Fibroblast of skin of abdomen (primary cell): ENCODE results near the gene NANP.

Experiments used
- DNase-seq: peaks from one replicate; pipeline ENCODE4 v3.0.0-alpha.2; 2013

NANP gene

GRCh38 chr20:25571240-25571639, 52.6 kb downstream of the NANP start:
- DNase-seq = no peak

DNA sequence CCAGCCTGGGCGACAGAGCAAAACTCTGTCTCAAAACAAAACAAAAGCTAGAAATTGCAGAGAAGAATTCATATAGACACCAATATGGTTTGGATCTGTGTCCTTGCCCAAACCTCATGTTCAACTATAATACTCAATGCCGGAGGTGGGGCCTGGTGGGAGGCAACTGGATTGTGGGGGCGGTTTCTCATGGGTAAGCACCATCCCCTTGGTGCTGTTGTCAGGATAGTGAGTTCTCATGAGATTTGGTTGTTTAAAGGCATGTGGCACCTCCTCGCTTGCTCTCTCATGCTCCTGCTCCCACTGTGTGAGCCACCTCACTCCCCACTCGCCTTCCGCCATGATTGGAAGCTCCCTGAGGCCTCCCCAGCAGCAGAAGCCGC, 53.7 kb downstream of the NANP start:
- no peak for DNase-seq

- DNase-seq = no peak
These were observed 56.5 kb downstream of the NANP start for GRCh38 chr20:25567286-25567685.

GRCh38 chr20:25566821-25567220, 57.0 kb downstream of the NANP start:
- DNase-seq = no peak

DNA sequence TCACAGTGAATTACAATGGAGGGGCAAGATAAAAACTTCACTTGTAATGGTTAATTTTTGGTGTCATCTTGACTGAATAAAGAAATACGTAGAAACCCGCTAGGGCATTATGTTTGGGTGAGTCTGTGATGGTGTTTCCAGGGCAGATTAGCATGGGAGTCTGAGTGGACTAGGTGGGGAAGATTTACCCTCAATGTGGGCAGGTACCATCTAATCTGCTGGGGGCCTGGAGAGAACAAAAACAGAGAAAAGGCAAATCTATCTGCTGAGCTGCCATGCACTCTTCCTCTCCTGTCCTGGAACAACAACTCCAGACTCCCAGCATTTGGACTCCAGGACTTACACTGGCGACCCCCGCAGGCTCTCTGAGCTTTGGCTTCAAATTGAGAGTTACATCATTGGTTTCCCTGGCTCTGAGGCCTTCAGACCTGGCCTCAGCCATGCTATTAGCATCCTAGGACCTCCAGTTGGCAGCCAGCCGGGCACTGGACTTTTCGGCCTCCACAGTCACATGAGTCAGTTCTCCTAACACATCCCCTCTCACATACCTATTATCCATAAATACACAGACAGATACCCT, 58.1 kb downstream of the NANP start:
- no peak for DNase-seq

DNA sequence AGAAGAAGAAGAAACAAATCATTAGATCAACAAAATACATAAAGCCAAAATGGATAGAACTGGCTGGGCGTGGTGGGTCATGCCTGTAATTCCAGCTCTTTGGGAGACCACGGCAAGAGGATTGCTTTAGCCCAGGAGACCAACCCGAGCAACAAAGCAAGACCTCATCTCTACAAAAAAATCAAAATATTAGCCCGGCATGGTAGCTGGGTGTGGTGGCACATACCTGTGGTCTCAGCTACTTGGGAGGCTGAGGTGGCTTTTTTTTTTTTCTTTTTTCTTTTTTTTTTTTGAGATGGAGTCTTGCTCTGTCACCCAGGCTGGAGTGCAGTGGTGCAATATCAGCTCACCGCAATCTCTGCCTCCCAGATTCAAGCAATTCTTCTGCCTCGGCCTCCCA, 59.9 kb downstream of the NANP start:
- no peak for DNase-seq

GRCh38 chr20:25563362-25563761, 60.5 kb downstream of the NANP start:
- no peak for DNase-seq
